WTC11 (cell line): ENCODE results near the gene ZNF483.

Experiments
- EMX1 ChIP-seq: fragments of 250-450 bp; sonication (Bioruptor Pico); IDR thresholded peaks from 2 replicates; pipeline ENCODE4 v1.8.0; 2021; ENCODE audit warnings: mild to moderate bottlenecking
- ESRRA ChIP-seq: sonication (generic); formaldehyde crosslinking; IDR thresholded peaks from 2 replicates; pipeline ENCODE4 v1.8.1; 2022; ENCODE audit warnings: mild to moderate bottlenecking, missing genetic modification reagents, borderline replicate concordance
- KAT7 ChIP-seq: sonication (generic); formaldehyde crosslinking; IDR thresholded peaks from 2 replicates; pipeline ENCODE4 v1.8.1; 2023; ENCODE audit warnings: missing genetic modification reagents, mild to moderate bottlenecking, borderline replicate concordance
- SOX15 ChIP-seq: fragments of 250-450 bp; sonication (Bioruptor Pico); IDR thresholded peaks from 2 replicates; pipeline ENCODE4 v1.9.0; 2021; ENCODE audit warnings: mild to moderate bottlenecking
- SP1 ChIP-seq: sonication (generic); formaldehyde crosslinking; conservative IDR thresholded peaks from 2 replicates; pipeline ENCODE4 v1.8.1; 2022; ENCODE audit warnings: missing genetic modification reagents
- TEAD1 ChIP-seq: sonication (generic); formaldehyde crosslinking; IDR thresholded peaks from 2 replicates; pipeline ENCODE4 v1.8.0; 2022; ENCODE audit warnings: mild to moderate bottlenecking, missing genetic modification reagents
- ZNF416 ChIP-seq: fragments of 250-450 bp; sonication (Bioruptor Pico); IDR thresholded peaks from 2 replicates; pipeline ENCODE4 v1.9.0; 2021; ENCODE audit warnings: mild to moderate bottlenecking, inconsistent platforms
- TF ChIP-seq, protein P1 (sequence below): fragments of 200-600 bp; IDR thresholded peaks from 2 replicates; pipeline ENCODE4 v1.8.0; 2022; ENCODE audit warnings: antibody characterized with exemption
- TF ChIP-seq, protein P2 (sequence below): sonication (generic); formaldehyde crosslinking; IDR thresholded peaks from 2 replicates; pipeline ENCODE4 v1.8.1; 2022; ENCODE audit warnings: mild to moderate bottlenecking, missing genetic modification reagents, moderate library complexity, borderline replicate concordance
- TF ChIP-seq, protein P3 (sequence below): sonication (generic); formaldehyde crosslinking; IDR thresholded peaks from 2 replicates; pipeline ENCODE4 v1.8.1; 2022; ENCODE audit warnings: low read depth, missing genetic modification reagents, borderline replicate concordance
- TF ChIP-seq, protein P4 (sequence below): sonication (generic); formaldehyde crosslinking; IDR thresholded peaks from 2 replicates; pipeline ENCODE4 v1.8.0; 2023; ENCODE audit warnings: mild to moderate bottlenecking, missing genetic modification reagents
- TF ChIP-seq, protein P5 (sequence below): sonication (generic); formaldehyde crosslinking; IDR thresholded peaks from 2 replicates; pipeline ENCODE4 v1.8.1; 2022; ENCODE audit warnings: missing genetic modification reagents, borderline replicate concordance

DNA sequence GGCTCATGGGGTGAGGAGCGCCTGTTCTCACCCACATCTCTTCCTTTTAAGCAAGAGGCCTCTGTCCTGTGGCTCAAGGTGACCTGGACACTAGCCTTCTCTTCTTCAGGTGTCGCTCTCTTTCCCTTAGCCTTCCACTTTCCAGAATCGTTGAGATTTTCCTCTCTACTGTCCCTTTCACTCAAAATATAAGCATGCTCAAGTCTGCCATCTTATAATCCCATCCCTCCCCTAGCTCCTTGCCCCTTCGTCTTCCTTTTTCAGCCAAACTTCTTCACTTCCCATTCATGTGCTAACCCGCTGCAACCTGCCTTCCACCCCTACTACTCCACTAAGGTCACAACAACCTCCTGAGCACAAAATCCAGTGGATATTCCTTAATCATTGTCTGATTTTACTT lies 61.4 kb downstream of the ZNF483 start:
- TF ChIP-seq EMX1 (CRISPR knock-in tag) (no peak), TEAD1 (no peak), KAT7 (no peak), ESRRA (CRISPR knock-in tag) (no peak), ZNF416 (CRISPR knock-in tag) (no peak), SP1 (CRISPR knock-in tag) (no peak), SOX15 (no peak)
- TF ChIP-seq, protein P1, sequence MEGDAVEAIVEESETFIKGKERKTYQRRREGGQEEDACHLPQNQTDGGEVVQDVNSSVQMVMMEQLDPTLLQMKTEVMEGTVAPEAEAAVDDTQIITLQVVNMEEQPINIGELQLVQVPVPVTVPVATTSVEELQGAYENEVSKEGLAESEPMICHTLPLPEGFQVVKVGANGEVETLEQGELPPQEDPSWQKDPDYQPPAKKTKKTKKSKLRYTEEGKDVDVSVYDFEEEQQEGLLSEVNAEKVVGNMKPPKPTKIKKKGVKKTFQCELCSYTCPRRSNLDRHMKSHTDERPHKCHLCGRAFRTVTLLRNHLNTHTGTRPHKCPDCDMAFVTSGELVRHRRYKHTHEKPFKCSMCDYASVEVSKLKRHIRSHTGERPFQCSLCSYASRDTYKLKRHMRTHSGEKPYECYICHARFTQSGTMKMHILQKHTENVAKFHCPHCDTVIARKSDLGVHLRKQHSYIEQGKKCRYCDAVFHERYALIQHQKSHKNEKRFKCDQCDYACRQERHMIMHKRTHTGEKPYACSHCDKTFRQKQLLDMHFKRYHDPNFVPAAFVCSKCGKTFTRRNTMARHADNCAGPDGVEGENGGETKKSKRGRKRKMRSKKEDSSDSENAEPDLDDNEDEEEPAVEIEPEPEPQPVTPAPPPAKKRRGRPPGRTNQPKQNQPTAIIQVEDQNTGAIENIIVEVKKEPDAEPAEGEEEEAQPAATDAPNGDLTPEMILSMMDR: no peak
- TF ChIP-seq, protein P2, sequence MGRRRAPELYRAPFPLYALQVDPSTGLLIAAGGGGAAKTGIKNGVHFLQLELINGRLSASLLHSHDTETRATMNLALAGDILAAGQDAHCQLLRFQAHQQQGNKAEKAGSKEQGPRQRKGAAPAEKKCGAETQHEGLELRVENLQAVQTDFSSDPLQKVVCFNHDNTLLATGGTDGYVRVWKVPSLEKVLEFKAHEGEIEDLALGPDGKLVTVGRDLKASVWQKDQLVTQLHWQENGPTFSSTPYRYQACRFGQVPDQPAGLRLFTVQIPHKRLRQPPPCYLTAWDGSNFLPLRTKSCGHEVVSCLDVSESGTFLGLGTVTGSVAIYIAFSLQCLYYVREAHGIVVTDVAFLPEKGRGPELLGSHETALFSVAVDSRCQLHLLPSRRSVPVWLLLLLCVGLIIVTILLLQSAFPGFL (CRISPR knock-in tag): no peak
- TF ChIP-seq, protein P3, sequence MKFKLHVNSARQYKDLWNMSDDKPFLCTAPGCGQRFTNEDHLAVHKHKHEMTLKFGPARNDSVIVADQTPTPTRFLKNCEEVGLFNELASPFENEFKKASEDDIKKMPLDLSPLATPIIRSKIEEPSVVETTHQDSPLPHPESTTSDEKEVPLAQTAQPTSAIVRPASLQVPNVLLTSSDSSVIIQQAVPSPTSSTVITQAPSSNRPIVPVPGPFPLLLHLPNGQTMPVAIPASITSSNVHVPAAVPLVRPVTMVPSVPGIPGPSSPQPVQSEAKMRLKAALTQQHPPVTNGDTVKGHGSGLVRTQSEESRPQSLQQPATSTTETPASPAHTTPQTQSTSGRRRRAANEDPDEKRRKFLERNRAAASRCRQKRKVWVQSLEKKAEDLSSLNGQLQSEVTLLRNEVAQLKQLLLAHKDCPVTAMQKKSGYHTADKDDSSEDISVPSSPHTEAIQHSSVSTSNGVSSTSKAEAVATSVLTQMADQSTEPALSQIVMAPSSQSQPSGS (CRISPR knock-in tag): no peak
- TF ChIP-seq, protein P4, sequence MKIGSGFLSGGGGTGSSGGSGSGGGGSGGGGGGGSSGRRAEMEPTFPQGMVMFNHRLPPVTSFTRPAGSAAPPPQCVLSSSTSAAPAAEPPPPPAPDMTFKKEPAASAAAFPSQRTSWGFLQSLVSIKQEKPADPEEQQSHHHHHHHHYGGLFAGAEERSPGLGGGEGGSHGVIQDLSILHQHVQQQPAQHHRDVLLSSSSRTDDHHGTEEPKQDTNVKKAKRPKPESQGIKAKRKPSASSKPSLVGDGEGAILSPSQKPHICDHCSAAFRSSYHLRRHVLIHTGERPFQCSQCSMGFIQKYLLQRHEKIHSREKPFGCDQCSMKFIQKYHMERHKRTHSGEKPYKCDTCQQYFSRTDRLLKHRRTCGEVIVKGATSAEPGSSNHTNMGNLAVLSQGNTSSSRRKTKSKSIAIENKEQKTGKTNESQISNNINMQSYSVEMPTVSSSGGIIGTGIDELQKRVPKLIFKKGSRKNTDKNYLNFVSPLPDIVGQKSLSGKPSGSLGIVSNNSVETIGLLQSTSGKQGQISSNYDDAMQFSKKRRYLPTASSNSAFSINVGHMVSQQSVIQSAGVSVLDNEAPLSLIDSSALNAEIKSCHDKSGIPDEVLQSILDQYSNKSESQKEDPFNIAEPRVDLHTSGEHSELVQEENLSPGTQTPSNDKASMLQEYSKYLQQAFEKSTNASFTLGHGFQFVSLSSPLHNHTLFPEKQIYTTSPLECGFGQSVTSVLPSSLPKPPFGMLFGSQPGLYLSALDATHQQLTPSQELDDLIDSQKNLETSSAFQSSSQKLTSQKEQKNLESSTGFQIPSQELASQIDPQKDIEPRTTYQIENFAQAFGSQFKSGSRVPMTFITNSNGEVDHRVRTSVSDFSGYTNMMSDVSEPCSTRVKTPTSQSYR (CRISPR knock-in tag): no peak
- TF ChIP-seq, protein P5, sequence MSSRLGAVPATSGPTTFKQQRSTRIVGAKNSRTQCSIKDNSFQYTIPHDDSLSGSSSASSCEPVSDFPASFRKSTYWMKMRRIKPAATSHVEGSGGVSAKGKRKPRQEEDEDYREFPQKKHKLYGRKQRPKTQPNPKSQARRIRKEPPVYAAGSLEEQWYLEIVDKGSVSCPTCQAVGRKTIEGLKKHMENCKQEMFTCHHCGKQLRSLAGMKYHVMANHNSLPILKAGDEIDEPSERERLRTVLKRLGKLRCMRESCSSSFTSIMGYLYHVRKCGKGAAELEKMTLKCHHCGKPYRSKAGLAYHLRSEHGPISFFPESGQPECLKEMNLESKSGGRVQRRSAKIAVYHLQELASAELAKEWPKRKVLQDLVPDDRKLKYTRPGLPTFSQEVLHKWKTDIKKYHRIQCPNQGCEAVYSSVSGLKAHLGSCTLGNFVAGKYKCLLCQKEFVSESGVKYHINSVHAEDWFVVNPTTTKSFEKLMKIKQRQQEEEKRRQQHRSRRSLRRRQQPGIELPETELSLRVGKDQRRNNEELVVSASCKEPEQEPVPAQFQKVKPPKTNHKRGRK (CRISPR knock-in tag): no peak
